ENCODE results near the gene ATP5MG. TPM values are rescaled to one million over a fixed set of nuclear protein-coding genes. Genes with fewer than 3 reads are reported as not detected.

Gene ATP5MG
- total RNA-seq, 1 donor from 2014 or later, result 854 TPM

- H3K36me3 ChIP-seq, result peaks cover 98% of the 10 kb centered on the region
- intact Hi-C loops (cut with micrococcal nuclease), result no loop called here
Measured at GRCh38 chr11:118374729-118375128, 26.7 kb upstream of the ATP5MG start.

GRCh38 chr11:118375978-118376377 lies 25.4 kb upstream of the ATP5MG start:
- peaks cover 96% of the 10 kb centered on the region for H3K36me3 ChIP-seq
- no peak overlapping the region for H3K27ac ChIP-seq (replicated peaks)
- H3K4me1 ChIP-seq, result peaks cover 7% of the 10 kb centered on the region
- H3K4me3 ChIP-seq, result no peak overlapping the region
- H3K27me3 ChIP-seq (ENCODE audit: low read depth), result no peaks in the 10 kb centered on the region
- intact Hi-C loops (cut with micrococcal nuclease), result no loop called here
- H3K9me3 ChIP-seq (replicated peaks), result no peaks in the 10 kb centered on the region
- TF ChIP-seq CTCF (IDR thresholded peaks at IDR 0.05; ENCODE audit: borderline replicate concordance), result no peak
- no peak for DNase-seq

More at GRCh38 chr11:118374729-118375128, 26.7 kb upstream of the ATP5MG start:
- Histone ChIP-seq H3K4me3 (no peak overlapping the region), H3K27ac (replicated peaks) (no peak overlapping the region), H3K27me3 (ENCODE audit: low read depth) (no peaks in the 10 kb centered on the region), H3K4me1 (no peaks in the 10 kb centered on the region), H3K9me3 (replicated peaks) (no peaks in the 10 kb centered on the region)
- no peak for TF ChIP-seq CTCF (IDR thresholded peaks at IDR 0.05; ENCODE audit: borderline replicate concordance)
- no peak for DNase-seq

- H3K27ac ChIP-seq (replicated peaks), result no peak overlapping the region
Measured at GRCh38 chr11:118379497-118379896, 21.9 kb upstream of the ATP5MG start.

GRCh38 chr11:118380571-118380970 lies 20.8 kb upstream of the ATP5MG start:
- Histone ChIP-seq H3K4me1 (peaks cover 7% of the 10 kb centered on the region), H3K4me3 (no peak overlapping the region), H3K27ac (replicated peaks) (peak overlapping the region; percentile 30), H3K27me3 (ENCODE audit: low read depth) (no peaks in the 10 kb centered on the region), H3K9me3 (replicated peaks) (no peaks in the 10 kb centered on the region), H3K36me3 (peaks cover 96% of the 10 kb centered on the region)
- TF ChIP-seq CTCF (IDR thresholded peaks at IDR 0.05; ENCODE audit: borderline replicate concordance), result no peak
- no peak for DNase-seq
- intact Hi-C loops (cut with micrococcal nuclease), result loop anchor here (5.0 kb wide), 1 partner anchor 112 kb away; no protein-coding TSS in a partner anchor

More at GRCh38 chr11:118379497-118379896, 21.9 kb upstream of the ATP5MG start:
- intact Hi-C loops (cut with micrococcal nuclease), result no loop called here
- no peak for DNase-seq
- no peak overlapping the region for H3K4me3 ChIP-seq
- no peak for TF ChIP-seq CTCF (IDR thresholded peaks at IDR 0.05; ENCODE audit: borderline replicate concordance)
- H3K36me3 ChIP-seq, result peaks cover 96% of the 10 kb centered on the region
- H3K4me1 ChIP-seq, result peaks cover 7% of the 10 kb centered on the region
- H3K9me3 ChIP-seq (replicated peaks), result no peaks in the 10 kb centered on the region
- H3K27me3 ChIP-seq (ENCODE audit: low read depth), result no peaks in the 10 kb centered on the region

- no peak for TF ChIP-seq CTCF (IDR thresholded peaks at IDR 0.05; ENCODE audit: borderline replicate concordance)
- DNase-seq, result no peak
- no peaks in the 10 kb centered on the region for H3K27me3 ChIP-seq (ENCODE audit: low read depth)
- no peak overlapping the region for H3K4me3 ChIP-seq
- no peak overlapping the region for H3K27ac ChIP-seq (replicated peaks)
- H3K9me3 ChIP-seq (replicated peaks), result no peaks in the 10 kb centered on the region
- peaks cover 98% of the 10 kb centered on the region for H3K36me3 ChIP-seq
- intact Hi-C loops (cut with micrococcal nuclease), result loop anchor here (5.0 kb wide), 1 partner anchor 109 kb away; no protein-coding TSS in a partner anchor
- H3K4me1 ChIP-seq, result peaks cover 7% of the 10 kb centered on the region
Measured at GRCh38 chr11:118382954-118383353, 18.5 kb upstream of the ATP5MG start.

Data from left ventricle myocardium inferior (tissue), 1 donor.